Activated CD4-positive, alpha-beta T cell treated with anti-CD3 and anti-CD28 coated beads, Interleukin-2, amount 50 U/mL, for 48 hours (primary cell): ENCODE measurements around the gene UGT8.
A peak's percentile ranks its signal among the peaks of the same experiment; 100 is the strongest.
"Not testable (repeated sequence)": the region's sequence is repeated elsewhere in the genome, so short reads cannot be mapped to it uniquely, and the experiment has no call there.

Experiments used
- DNase-seq, 2 experiments: peaks; one replicate each; pipeline ENCODE4 v3.0.0-alpha.2; 2020

UGT8 gene

DNA sequence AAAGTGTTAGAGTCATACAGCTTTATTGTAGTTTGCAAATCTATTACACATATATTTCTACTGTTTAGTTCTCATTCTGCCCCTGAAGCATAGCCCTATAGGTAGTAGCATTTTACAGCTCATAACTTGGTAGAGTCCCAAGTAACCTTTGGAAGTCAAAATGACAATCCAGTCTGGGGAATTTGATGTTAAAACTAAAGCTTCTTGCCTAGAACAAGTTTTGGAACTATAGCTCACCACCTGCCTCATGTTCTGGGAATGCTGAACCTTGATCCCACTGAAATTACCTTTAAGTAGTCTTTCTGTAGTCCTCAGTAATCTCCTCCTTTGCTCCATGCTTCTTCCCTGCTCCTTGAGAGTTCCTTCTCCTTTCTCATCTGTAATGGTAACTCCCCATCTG, 8.4 kb downstream of the UGT8 start:
- DNase-seq, result no peak

DNA sequence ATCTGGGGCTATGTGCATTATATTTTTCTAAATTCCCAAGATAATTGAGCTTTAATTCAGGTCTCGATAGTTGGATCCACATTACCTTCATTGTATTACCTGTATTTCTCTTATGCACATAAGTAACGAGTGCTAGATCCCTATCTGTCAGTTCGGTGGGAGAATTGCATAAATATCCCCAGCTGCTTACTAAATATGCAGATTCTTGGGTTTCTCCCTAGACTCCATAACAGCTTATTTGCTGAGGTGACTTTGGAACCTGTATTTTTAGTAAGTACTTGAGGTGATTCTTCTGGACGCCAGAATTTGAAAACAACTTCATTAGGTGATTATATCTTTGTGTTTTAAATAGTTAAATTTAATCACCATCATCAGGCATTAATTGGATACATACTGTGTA, 15.0 kb downstream of the UGT8 start:
- no peak for DNase-seq

DNA sequence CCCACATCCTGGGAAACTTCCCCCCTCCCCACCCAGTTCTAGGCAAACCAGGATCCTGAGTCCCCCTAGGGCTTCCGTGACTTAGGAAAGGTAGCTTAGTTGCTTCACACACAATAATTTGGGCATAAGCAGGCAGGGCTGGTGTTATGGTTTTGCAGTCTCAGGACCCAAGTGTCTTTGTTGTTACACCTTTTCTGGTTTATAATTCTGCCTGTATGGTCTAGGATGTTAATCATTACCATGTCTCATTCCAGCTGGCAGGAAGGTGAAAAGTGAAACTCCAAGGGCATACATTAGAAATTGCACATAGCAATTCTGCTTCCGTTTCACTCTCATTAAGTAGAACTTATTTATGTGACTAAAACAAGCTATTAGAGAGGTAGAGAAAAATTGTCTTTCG, 16.8 kb downstream of the UGT8 start:
- DNase-seq, result no peak

DNA sequence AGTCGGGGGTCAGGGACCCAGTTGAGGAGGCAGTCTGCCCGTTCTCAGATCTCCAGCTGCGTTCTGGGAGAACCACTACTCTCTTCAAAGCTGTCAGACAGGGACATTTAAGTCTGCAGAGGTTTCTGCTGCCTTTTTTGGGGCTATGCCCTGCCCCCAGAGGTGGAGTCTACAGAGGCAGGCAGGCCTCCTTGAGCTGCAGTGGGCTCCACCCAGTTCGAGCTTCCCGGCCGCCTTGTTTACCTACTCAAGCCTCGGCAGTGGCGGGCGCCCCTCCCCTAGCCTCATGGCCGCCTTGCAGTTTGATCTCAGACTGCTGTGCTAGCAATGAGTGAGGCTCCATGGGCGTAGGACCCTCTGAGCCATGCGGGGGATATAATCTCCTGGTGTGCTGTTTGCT, 17.4 kb downstream of the UGT8 start:
- DNase-seq, result not testable (repeated sequence)

DNA sequence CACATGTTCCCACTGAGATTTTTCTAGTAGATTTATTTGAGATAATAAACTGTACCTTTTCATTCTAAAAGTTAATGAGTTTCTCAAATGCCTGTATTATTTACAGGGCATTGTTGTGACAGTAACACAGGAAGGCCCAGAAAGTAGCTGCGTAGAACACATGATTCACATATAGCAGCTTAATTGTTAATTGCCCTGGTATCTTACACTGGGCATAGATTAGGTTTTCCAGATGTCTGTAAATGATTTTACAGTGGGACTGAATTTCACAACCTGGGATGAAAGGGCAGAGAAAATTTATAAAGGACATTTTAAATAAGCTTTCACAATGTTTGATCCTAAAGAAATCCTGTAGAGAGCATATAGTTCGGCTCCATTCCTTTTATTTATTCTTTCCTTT, 27.6 kb downstream of the UGT8 start:
- no peak for DNase-seq

DNA sequence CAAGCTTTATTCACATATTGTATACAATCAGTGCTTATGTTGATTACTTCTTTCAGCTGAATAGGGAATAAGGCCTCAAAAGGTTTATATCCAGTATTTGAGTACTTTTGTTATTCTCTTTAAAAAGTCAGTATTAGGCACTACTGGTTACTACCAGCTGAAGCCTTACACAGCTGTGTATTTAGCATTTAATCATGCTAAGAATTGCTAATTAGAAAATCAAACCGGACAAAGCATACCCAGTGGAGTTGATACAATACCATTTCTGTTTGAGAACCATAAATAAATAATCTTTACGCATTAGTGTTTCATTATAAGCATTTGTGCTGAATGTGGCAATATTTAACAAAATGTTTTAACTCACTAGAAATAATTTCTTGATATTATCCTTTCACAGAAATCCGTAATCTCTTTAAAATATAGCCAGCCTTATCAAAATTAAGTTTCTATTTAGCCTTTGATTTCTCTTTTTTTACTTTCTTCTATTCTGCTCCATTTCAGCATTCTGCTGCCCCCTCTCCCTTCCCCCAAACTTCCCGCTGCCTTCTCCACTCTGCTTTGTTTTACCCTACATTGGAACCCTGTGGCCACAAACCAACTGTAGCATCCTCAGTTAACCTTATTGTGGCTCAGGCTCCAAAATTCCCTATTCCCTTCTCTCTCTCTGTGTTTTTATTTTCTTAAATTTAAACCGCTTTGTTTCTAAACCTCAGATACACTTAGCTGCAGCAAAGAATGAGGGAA, 37.8 kb downstream of the UGT8 start:
- no peak for DNase-seq

DNA sequence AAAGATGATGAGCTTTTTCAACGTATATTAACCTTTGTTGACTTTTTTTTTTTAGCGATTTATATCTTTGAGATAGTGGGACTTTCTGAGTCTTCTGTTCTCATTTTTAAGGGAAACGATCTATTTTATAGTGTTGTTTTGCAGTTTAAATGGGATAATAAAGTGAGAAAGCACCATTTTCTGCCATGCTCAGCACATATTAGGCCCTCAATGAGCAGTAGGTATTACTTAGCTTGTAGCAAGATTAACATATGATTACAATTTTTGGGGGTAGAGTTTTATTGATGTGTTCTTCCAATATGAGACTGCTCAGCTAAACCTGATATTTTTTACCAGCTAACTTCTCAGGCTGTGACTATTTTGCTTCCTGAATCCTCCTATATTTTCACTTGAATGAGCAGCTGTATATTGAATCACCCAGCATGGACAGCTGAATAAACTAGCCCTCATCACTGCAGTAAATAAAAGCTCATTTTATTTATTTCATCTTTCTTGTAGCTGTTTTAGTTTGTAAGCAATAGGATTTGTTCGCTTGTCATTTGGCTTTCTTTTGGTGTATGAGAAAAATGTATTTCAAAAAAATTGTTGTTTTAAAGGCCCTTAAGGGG, 43.7 kb downstream of the UGT8 start:
- no peak for DNase-seq

DNA sequence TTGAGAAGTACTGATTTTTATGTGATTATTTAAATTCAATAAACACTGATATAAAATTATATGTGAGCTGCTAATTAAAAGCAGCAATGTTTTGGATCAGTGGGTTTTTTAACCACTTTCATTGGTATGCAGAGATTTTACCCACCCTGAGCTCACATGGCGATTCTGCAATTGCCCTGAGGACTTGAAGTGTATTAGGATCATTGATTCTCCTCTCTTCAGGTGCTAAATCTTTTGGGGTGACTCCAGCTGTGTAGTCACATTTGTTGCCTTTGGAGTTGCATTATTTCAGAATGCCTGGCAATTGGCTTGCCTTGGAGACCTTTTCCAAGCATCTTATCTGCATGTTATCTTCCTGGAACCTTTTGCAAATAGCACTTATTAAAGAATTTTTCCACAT, 51.3 kb downstream of the UGT8 start:
- no peak for DNase-seq

DNA sequence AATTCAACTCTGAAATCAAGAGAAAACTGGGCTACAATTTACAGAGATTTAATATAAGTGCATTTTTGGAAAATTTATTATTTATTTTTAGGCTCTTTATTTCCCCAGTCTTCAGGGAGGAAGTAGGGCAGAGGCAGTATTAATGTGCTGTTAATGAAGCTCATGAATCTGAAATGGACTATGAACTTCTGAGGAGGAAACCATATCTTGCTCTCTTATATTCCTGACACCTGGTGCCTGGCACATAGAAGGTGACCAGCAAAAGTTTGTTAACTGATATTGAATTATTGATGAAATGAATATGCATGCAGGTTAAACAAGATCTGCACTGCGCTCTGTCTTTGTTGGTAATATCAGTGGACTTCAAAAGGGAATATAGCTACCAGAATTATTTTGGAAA, 55.1 kb downstream of the UGT8 start:
- no peak for DNase-seq

DNA sequence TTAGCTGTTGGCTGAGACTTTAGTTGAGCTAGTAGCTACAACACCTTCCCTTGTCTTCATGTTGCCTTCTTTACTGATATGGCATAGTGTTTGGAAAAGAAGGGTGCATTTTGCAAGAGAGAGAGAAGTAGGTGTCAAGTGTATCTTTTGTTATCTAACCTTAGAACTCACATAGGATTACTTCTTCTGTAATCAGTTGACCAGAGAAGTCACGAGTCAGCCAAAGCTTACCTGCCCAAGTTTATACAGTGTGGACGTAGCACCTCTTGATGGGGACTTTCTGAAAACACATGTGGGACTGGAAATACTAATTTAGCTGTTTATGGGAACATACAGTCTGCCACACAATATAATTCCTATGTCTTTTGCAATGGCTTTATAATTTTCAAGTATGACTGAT, 56.0 kb downstream of the UGT8 start:
- no peak for DNase-seq

DNA sequence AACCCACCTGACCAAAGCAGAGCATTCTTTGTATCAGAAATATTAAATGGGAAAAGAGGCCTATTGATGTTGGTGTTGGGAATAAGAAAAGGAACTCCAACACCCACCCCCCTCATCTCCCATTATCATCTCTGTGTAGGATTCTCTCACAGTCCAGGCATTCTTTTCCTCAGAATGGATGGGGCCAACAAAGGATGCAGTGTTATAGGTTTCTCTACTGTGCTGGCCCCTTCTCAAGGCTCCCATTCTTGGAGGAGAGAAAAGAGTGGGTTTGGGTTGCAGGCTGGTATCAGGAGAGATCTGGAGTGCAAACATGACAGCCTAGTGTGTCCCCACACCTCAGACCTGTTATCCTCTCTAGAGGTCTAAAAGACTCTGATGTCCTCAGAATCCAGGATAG, 59.6 kb downstream of the UGT8 start:
- DNase-seq, result no peak

DNA sequence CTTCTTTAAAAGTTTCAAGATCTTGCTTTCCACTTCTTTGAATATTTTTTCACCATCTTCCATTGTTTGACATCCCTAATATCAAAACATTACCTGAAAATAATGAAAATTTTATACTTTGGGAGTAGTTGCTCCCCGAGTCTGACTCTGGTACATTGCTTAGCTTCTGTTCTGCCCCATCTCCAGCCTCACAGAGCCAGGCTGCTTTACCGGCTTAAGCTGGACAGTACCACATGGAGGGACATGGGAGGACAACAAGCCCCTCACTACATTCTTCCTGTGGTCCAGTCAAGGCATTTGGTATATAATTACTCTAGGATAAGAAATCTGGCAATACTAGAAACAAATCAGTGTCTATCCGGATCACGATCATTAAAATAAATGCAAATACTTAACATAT, 60.2 kb downstream of the UGT8 start:
- DNase-seq, result no peak

DNA sequence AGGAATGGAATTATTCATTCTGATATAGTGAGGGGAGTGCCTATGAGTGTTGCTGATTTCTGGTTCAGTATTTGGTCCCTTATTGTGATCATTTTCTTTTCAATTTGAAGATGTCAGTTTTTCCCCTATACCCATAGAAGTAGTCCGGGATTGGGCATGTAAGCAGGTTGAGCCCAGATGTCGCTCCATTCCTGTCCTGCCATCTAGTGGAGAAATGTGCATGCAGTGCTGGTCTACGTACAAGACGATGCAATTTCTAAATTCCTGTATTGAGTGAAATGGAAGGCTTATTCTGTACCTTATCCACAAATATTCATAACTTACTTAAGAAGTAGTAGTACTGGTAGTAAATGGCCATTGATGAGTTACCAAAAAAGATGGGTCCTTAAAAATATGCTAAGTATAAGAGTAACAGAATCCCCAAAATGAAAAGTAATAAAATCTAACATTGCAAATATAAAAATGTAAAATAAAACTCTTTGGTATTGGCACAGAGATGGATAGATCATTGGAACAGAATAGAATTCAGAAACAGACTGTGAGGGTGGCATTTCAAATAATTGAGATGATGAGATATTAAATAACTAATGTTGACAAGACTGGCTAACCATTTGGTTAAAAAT, 60.9 kb downstream of the UGT8 start:
- DNase-seq, result peak; percentile 21 to 36

DNA sequence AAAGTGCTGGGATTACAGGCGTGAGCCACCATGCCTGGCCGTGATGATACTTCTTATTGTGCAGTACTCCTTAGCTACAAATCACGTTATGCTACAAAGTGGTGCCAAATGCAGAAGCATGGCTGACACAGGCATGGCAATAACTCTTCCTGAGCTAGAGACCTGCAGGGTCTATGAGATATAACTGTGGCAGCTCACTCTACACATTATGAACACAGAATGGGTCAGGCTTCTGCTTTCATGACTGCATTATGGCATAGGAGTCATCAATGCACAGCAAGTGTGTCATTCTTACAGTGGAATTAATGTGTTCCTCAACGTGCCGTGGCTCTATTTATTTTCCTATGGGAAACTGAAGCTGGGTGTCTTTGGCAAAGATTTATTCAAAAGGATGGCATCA, 64.5 kb downstream of the UGT8 start:
- no peak for DNase-seq

DNA sequence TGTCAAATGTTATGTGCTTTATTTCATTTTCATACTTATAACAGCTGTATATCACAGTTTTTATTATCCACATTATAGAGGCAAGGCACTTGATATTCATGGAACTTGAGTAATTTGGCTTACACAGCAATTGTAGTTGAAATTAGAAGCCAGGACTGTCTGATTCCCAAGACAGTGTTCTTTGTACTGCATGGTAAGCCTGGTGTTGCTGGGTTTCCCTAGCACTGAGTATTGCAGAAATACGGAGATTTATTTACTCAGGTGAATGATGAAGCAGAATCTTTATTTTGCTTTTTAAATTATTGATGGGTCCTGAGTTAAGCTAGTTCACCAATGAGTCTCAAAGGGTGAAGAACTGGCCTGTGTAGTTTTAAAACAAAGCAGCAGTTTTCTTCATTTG, 70.0 kb downstream of the UGT8 start:
- no peak for DNase-seq

DNA sequence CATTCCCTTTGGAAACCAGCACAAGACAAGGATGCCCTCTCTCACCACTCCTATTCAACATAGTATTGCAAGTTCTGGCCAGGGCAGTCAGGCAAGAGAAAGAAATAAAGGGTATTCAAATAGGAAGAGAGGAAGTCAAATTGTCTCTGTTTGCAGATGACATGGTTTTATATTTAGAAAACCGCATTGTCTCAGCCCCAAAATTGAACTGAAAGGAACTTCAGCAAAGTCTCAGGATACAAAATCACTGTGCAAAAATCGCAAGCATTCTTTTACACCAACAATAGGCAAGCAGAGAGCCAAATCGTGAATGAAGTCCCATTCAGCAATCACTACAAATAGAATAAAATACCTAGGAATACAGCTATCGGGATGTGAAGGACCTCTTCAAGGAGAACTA, 72.1 kb downstream of the UGT8 start:
- not testable (repeated sequence) for DNase-seq

DNA sequence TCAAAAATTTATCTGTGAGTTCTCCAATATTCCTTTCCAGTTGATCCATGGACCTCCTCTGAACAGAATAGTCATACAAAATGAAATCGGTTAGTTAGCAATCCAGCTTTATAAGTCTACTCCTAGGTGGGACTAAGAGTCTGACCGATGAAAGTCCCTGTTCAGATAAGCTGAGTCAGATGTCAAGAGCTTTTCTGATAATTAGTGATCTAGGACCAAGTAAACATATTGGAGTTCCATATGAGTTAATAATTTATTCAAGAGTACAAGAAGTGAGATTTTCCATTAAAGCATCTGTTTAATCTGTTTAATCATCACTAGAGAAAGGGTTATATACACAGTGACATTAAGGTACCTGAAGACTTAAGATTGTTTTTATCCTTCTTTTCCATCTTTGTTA, 74.7 kb downstream of the UGT8 start:
- DNase-seq, result no peak

DNA sequence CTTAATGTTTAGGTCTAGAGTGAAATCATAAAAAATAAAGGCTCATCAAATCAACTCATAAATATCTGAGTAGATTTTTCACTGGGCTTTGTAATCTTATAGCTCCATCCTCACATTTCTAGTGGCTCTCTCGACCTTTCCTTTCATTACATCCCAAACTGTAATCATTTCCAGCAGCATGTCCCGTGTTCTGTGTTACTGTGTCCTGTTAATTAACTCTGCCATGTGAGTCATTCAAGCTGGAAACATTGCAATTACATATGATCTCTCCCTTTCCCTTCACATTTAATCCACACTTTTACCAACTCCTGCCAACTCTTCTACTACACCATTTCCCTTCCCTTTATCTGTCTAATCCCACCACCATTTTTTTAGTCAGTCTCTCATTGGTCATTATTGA, 75.5 kb downstream of the UGT8 start:
- no peak for DNase-seq

DNA sequence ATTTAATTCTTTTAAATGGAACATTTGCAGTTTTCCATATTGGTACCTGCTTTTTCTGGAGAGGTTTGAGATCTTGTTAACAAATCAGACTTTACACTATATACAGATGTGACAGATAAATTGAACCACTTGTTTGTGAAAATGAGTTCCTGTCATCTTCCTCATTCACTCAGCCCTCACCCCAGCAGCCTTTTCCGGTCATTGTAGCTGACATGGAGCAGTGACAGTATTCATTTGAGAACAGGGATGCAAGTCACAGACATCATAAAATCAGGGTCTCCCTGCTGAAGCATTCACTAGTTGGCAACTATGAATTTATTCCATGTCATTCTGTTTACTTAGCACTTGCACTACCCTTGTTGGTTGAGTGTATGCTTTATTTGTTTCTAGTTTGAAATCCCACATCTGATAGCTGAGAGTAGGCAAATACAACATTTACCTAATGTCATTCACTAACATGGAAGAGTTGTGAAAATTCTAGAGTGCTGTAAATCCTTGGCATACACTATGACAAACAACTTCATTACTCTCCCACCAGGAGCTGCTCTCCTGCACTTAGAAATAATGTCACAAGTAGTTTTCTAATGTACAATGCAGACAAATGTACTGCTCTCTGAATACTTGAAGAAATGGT, 78.9 kb downstream of the UGT8 start:
- DNase-seq, result no peak

DNA sequence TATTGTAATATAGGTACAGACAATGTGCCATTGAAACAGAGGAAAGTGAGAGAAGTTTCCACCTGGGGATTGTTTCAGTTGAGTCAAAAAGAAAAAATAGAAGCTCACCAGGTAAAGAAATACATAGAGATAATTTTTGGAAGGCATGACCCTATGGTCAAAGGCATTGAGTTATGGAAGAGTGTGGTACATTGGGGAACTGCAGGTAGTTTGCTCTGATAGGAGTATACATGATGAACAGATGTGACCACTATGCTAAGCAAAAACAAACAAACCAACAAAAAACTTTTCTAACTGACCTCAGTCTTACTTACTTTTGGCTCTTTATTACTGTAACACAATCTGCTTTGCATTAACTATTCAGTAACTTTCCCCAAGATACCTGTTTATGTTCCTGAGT, 85.9 kb downstream of the UGT8 start:
- no peak for DNase-seq

DNA sequence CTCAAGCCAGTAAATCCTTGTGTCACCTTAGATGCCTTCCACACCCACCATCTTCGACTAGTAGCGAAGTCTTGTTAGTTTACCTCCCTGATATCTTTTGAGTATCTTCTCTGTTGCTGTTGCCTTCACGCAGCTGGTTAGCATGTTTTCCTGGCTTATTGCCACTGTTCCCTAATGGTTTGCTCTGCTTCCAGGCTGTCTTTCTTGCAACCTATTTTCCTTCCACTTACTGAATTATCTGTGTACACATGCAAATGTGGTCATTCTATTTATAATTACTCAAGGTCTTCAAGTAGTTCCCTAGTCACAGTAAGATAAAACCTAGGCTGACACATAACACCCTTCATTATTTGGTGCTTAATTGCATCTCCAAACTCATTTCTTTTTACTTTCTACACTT, 89.5 kb downstream of the UGT8 start:
- DNase-seq, result no peak

DNA sequence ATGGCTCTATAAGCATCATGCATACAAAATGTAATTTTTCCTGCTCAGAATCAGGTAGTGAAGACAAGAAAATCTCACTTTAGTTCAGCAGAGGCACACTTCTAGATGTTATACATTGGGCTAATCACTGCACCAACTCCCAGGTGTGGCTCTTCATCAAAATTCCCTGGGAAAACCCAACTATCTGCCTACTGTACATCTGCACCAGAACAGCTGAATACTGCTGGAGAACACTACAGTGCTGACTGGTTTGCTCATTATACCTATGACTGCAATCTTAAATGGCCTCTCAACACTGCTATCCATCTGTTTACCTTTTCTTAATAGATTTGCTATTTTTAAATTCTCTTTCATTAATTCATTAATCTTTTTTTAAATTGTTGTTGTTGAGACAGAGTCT, 92.0 kb downstream of the UGT8 start:
- no peak for DNase-seq

DNA sequence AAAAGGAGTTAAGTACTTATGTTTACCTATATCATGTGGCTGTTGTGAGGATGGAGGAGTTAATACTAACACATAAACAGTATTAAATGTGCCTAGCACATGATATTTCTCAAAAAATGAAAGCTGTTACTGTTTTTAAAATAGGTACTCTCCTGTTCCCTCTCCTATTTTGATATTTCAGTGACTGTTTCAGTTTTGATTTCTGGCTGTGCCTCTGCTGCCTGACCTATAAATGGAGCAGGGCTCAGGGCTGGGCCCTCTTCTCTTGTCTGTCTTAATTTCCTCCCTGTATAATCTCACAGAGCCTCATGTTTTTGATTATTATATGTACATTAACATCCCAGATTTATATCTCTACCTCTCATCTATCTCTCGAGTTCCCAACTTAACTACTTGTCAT, 93.3 kb downstream of the UGT8 start:
- no peak for DNase-seq

DNA sequence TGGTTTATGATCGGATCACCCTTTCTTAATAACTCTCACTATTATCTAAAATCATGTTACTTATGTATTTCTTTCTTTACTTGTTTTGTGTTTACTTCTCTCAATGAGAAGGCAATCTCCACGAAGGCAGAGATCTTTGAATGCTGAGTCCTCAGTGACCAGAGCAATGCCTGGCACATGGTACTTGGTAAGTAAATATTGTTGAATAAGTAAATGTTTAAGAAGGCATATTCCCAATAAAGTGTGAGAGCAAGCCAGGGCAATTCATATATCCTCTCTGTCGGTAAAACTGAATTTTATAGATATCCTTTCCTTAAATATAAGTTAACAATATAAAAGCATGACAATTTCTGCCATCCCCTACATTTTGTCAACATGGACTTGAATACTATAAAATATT, 94.4 kb downstream of the UGT8 start:
- no peak for DNase-seq
